Dedifferentiated amniotic fluid mesenchymal stem cell (primary cell): ENCODE results near the gene DHRS7.
"Not testable (repeated sequence)": the region's sequence is repeated elsewhere in the genome, so short reads cannot be mapped to it uniquely, and the experiment has no call there.

Source experiments
- DNase-seq: peaks from one replicate; pipeline ENCODE4 v3.0.0-alpha.2; 2016; ENCODE audit errors: extremely low spot score

Gene DHRS7

DNA sequence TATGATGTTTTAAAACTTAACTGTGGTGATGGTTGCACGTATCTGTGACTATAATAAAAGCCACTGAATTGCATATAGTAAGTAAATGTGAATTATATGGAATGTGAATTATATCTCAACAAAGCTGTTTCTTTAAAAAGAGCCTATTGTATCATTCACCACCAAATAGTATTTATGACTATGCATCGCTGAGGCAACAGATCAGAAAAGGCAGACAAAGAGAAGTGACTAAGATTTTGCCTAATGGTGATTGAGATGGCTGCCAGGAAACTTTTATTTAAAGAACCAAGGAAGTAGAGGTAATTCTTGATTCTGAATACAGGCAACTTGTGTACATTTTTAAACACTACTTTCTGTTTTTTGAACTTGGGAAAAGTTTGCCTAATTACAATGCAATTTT is 31.7 kb downstream of the DHRS7 start:
- no peak for DNase-seq

- no peak for DNase-seq
Measured at GRCh38 chr14:60125918-60126317, 39.3 kb downstream of the DHRS7 start.

- no peak for DNase-seq
Measured at GRCh38 chr14:60116181-60116580, 49.0 kb downstream of the DHRS7 start.

DNA sequence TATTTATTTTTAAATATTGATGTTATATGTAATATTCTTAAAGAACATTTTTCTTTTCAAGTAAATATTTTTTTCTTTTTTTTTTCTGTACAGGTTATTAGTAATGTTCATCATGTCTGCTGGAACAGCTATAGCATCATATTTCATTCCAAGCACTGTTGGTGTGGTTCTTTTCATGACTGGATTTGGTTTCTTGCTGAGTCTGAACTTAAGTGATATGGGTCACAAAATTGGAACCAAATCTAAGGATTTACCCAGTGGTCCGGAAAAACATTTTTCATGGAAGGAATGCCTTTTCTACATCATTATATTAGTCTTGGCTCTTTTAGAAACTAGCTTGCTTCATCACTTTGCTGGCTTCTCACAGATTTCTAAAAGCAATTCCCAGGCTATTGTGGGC is 50.3 kb downstream of the DHRS7 start:
- peak; percentile 52 for DNase-seq

DNA sequence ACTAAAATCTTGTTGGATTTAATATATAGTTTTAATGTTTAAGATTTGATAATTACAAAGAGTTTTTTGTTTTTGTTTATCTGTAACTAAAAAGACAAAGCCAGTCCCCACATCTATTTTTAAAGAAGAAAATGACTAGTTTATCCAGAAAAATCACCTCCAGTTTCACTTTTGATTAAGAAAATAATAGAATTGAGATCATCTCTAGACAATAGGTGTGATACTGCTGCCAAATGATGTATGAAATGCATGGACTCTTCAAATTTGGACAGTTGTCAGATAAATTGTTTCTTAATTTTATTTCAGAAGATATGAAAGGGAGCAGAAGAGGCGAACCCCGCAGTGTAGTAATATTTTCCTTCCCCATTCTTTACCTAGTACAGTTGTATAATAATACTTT is 53.5 kb downstream of the DHRS7 start:
- DNase-seq = no peak

GRCh38 chr14:60107477-60107876 is 57.7 kb downstream of the DHRS7 start:
- no peak for DNase-seq

- peak; percentile 55 for DNase-seq
Measured at GRCh38 chr14:60106339-60106738, 58.9 kb downstream of the DHRS7 start.

DNA sequence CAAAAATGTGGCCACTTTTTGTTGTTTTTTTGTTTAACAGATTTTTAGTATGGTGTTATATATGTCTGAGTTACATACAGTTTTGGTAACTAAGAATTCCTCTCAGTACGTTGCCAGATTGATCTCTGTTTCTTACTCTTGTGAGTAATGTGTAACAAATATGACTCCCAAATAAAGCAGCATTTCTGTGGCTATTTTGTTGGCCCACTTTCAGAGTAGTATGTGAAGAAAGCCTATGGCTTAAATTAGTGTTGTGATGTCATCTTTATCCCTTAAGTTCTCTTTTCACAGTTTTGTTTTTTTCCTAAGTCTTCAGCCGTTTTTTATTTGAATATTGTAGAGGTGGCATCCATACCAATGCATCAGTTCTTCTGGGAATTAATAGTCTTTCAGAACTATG is 62.8 kb downstream of the DHRS7 start:
- DNase-seq = peak; percentile 96

- no peak for DNase-seq
Measured at GRCh38 chr14:60101786-60102185, 63.4 kb downstream of the DHRS7 start.

GRCh38 chr14:60099855-60100254 is 65.3 kb downstream of the DHRS7 start:
- not testable (repeated sequence) for DNase-seq

- DNase-seq = no peak
Measured at GRCh38 chr14:60097974-60098373, 67.2 kb downstream of the DHRS7 start.

GRCh38 chr14:60095781-60096450 is 69.3 kb downstream of the DHRS7 start:
- peak; percentile 40 for DNase-seq

- DNase-seq = no peak
Measured at GRCh38 chr14:60095231-60095630, 70.0 kb downstream of the DHRS7 start.

DNA sequence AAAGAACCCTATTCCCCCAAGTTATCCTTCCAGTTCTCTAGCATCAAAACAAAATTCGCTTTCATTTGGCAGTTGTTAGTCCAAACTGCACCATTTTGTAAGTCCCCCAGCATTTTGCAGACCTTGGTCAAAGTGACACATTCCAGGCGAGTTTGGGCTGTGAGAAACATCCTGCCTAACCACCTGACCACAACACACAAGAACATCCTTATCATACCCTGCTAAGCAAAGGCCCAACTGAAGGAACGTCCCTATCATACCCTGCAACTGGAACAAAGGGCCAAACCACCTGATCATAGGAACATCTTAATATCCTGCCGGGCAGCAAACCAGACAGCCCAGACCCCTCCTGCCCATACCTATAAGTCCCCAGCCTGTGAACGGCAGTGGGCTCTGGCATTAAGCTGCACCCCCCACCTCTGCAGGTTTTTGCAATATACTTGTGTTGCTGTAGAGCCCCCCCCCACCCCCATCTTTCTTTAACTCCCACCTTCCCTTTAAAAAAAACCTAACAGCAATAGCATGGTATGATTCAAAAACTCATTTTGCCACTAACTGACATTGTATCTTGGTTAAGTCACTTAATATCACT is 70.8 kb downstream of the DHRS7 start:
- DNase-seq = no peak
